Smooth muscle cell of the brain vasculature (primary cell): Measurements from ENCODE around the gene WDR3.
"Not testable (repeated sequence)": the region's sequence is repeated elsewhere in the genome, so short reads cannot be mapped to it uniquely, and the experiment has no call there.

Experiments used
- DNase-seq: peaks from one replicate; pipeline ENCODE4 v3.0.0-alpha.2; 2012; ENCODE audit warnings: low read depth, low spot score

Gene WDR3

DNA sequence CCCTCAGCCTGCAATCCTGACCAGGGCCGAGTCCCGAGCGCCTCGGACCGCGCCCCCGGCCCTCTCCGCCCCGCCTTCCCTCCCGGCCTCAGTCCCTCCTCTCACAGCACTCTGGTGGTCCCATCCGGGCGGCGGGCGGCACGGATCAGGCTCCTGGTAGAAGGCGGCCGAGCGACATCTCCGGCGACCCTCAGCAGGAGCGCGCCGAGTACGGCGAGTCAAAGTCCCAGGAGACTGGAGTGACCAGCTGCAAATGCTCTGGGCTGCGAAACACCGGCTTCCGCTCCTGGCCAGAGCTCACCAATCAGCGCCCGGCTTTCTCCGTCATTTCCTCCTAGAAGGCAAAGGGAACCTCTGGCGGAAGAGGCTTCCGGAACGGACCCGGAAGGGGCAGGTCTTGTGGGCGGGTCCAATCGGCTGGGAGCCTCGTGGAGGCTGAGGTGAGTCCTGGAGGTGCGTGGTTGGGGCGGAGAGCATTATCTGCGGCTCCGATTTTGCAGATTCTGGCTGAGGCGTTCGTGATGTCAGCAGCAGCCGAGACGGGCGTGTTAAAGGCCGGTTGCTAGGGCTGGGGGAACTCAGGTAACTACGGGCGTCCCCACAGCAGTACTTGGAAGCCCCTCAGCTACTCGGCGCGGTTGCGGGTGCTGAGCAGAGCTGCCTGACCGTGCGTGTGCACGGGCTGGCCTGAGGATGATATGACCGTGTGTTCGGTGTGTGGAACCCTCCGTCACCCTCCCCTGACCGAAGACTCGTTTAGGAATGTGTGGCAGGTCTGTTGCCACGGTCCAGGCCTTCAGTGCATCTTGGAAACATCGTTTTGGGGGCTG, at the start of gene WDR3, which contains the start of gene GDAP2:
WDR3 (plus strand) TSS at position 397 of the 830 bp plus-strand sequence. CDS start 3,581 bp downstream, outside the sequence.
GDAP2 (minus strand) TSS at position 279 of the 830 bp plus-strand sequence. CDS start 9,264 bp downstream, outside the sequence.
- DNase-seq: peak; percentile 91

DNA sequence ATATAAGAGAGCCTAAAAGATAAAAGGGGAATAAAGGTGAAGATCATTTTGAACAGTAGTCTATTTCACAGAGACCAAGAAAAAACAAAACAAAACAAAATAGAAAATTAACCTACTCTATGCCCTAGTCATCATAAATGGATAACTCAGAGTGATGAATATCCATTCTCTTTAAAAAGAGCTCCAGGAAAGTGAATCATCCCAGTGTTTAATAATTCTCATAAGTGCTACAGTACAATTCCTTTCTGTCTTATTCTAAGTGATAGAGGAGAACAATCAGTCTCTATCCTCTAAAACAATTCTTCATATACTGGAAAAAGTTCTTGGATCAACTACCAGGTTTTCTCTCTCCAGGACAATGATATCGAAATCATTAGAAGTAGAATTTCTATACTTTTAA, 45.9 kb upstream of the WDR3 start:
- no peak for DNase-seq

DNA sequence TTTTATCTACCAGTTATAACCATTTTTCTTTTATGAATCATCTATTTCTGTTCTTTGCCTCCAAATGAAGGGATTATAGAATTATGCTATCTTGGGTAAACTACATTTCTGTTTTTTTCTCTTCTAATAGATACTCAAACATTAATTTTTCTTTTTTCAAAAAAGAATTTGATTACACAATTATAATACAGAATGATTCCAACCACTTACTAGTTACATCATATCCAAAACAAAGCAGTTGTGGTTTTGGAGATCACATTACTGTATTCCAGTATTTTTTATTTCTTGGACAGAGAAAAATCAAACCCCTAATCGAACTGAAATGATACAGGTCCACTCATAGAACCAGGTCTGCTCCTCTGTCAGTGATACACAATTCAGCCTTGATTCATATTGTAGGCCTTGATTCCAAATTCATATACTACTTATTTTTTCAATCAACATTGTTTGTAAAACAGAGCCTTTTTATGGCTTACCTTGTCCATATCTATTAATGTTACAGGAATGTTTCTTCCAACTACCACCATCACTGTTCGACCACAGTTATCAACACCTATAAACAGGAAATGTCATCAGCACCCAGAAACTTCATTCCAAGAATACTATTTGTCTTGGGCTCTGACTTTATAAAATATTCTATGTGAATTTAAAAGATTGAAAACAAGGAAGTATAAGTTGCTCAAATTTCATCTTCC, 43.3 kb upstream of the WDR3 start:
- DNase-seq: no peak

DNA sequence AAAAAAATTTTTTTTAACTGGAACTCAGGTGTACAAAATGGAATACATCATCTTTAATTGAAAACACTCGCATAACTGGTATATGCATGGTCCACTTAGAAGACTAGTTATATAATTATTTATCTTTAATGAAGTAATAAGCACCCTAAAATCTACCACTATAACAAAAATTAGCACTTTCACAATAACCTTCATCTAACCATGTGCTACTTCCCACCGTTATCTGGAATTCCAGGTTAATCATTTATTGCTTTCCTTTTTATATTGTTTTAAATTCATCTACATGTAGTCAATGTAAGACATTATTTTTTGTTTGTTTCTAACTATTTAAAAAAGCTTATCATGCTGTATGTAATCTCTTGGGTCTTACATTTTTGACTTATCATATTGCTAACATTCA, 39.1 kb upstream of the WDR3 start:
- no peak for DNase-seq

DNA sequence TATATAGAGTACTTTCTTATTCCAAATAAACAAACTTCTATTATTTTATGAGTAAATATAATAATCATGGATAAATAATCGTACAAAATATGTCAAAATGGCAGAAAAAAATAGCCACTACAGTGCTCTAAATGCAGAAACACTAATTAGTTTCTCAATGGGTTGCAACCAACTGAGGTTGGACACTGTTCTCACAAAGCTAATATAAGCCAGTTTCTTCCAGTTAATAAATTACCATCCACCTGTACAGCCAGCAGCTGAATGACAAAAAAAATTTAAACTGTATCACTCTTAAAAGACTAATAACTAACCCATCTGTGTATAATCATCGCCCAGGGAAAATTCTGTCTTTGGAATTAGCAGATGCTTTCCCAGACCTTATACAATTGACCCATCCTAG, 37.0 kb upstream of the WDR3 start:
- DNase-seq: no peak

DNA sequence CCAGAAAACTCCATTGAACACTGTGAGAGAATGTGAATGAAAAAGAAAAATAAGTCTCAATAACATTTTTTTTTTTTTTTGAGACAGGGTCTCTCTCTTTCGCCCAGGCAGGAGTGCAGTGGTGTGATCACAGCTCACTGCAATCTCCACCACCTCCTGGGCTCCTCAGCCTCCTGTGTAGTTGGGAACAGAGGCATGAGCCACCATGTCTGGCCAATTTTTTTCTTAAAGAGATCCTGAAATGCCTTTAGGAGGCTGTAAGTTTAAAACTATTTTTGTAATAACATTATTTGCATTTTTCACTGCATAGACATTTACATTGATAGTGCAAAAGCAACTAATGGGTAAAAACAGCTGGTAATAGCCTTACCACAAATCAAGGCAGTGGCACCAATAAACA, 35.5 kb upstream of the WDR3 start:
- no peak for DNase-seq

DNA sequence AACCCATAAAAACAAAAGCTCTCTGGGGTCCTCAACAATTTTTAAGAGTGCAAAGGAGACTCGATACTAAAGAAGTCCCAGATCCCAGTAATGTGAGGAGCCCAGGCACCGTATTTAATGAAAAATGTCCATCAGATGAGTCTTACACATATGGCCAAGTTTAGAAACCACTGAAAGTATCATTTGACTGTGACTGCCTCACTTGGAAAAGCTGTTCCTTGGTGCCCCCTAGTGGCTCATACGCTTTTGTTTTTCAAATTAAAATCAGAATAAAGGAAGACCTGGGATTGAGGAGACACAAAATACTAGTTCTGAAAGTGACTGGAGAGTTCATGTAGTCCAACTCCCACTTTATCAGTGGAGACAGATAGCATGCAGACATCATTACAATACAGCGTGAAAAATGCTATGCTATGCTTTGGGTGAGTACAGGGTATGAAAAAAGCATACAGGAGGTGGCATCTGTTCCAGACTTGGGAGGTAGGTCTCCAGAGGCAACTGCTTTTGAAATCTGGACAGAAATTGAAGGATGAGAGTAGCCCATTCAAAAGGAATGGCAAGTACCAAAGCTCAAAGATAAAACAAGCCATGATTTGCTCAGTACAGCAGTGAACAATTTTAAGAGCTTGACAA, 33.9 kb upstream of the WDR3 start:
- peak; percentile 79 for DNase-seq

DNA sequence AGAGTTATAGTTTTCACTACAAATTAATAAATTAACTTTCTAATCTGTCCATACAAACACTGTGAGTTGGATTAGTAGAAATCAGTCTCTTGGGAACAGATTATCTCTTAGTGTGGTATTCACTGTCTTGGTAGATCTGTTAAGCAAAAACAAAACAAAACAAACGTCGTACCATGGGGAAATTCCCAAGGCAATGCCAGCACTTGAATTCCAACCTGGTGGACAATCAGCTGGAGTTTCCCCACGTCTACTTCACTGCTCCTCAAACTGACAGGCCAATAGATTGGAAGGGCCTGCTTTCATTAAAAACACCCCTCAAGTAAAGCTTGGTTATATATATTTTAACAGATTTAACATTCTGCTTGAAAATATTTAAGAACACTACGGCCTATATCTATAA, 32.0 kb upstream of the WDR3 start:
- DNase-seq: no peak

DNA sequence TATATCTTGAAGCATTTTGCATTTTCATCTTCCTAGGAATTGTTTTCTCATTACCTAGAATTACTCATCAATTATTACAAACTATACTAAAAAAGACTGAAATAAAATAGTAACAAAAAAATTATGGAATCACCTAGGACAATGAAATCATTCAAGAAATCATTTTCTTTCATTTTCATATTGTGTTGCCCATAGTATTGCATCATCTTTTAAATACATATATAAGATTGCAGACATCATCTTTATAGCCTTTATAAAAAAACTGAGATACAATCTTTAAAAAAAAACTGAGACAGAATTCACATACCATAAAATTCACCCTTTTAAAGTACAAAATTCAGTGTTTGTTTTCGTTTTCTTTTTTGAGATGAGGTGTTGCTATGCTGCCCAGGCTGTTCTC, 29.7 kb upstream of the WDR3 start:
- no peak for DNase-seq

DNA sequence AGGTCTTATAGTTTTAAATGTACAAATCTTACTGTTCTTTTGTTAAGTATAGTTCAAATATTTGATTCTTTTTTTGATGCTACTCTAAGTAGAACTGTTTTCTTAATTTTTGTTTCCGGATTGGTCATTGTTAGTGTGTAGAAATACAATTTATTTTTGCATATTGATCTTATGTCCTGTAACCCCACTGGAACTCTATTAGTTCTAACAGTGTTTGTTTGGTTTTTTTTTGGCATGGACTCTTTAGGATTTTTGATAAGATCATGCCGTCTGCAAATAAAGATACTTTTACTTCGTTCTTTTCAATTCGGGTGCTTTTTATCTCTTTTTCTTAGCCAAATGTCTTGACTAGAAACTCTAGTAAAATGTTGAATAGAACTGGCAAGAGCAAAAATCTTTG, 26.6 kb upstream of the WDR3 start:
- no peak for DNase-seq

DNA sequence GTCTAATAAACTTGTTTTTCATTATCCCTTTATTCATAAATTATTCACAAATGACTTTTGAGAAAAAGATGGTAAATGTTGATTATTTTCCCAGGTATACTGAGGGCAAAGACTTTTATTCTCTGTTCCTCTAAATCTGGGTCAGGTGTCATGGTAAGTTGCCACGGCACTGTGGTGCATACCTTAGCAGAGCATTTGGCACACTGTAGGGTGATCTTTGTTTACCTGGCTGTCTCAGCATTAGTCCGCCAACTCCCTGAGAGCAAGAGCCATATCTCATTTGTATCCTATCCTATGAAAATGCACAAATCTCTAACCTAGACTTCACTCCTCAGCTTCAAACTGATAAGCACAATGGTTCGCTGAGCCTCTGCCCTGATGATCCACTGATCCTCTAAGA, 25.1 kb upstream of the WDR3 start:
- no peak for DNase-seq

DNA sequence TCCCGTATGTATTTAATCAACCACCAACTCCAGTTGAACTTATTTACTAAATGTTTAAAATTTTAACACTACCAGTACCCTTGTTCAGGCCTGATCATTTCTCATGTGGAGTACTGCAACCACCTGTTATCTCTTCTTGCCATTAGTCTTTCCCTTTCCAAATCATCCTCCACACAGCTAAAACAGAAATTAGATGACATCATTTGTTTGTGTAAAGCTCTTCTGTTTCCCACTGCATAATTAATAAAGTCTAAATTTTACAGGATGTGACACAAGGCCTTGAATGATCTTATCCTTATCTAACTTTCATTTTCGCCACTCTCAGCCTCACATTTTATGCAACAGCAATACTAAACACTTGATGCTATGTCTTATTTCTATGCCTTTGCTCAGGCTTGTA, 24.5 kb upstream of the WDR3 start:
- no peak for DNase-seq

DNA sequence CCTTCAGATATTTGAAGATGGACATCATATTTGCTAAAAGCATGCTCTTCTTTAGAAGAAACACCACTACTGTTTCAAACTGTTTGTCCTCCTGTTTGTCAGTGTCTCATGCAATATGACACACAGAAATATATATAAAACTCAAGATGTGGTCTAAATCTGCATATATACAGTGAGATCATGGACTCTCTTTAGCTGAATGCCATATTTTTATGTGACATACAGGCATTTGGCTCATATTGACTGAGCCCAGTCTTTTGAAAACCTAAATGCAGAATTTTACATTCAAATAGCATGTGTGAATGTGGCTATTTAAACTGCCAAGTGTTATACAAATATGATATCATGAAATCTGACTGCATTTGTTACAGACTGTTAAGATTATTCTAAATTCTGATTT, 18.5 kb upstream of the WDR3 start:
- DNase-seq: no peak

DNA sequence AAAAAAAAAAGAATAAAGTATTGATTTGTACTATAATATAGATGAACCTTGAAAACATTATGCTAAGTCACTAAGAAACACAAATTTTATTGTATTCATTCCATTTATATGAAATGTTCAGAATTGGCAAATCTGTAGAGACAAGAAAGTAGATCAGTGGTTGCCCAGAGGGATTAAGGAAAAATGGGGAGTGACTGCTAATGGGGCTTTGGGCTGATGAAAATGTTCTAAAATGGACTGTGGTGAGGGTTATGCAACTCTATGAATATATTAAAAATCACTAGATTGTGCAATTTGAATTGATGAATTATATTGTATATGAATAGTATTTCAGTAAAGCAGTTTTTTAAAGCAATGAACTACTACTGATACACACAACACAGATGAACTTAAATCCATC, 10.2 kb upstream of the WDR3 start:
- DNase-seq: no peak

DNA sequence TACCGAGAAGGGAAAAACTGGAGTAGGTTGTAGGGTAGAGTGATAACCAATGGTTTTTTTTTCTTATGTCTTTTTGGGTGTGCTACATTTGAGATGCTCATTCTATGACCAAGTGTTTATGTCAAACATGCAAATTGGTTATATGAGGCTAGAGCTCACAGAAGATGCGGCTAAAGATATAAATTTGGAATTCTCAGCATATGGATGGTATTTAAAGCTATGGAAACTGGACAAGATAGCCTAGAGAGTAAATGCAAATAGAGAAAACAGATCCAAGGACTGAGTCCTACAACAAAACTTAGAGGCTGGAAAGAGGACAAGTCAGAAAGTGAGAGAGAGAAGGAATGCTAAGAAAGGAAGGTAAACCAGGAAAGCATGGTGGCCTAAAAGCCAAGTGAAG, 7.5 kb upstream of the WDR3 start:
- no peak for DNase-seq

DNA sequence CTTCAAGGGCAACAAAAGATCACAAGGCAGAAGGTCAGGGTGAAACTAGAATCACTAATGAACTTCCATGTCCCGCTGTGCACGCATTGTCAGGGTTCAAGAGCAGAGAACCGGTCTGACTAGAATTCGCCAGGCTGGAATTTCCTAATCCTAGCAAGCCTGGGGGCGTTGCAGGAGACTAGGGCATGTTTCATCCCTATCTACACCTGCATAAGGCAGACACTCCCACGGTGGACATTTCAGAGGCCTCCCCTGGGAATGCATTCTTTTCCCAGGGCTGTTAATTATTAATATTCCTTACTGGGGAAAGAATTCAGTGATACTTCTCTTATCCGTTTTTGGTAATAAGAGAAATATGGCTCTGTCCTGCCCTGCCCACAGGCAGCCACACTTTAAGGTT, 6.8 kb upstream of the WDR3 start:
- DNase-seq: not testable (repeated sequence)

DNA sequence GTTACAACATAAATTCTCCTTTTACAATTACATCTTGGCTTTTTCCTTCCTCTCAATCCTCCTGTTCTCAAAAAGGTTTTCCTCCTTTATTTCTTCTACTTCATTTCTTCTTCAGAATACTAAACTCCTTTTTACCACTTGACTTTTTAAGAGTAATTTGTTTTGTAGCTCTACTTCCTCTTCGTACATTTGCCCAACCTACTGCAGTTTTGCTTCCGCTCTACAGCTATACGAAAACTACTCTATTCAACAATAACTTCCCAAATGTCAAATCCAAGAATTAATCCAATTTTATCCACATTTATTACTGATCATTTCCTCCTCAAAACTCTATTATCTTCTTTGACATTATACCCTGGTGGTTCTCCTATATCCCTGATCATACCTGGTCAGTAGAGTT, 3.6 kb upstream of the WDR3 start:
- no peak for DNase-seq

DNA sequence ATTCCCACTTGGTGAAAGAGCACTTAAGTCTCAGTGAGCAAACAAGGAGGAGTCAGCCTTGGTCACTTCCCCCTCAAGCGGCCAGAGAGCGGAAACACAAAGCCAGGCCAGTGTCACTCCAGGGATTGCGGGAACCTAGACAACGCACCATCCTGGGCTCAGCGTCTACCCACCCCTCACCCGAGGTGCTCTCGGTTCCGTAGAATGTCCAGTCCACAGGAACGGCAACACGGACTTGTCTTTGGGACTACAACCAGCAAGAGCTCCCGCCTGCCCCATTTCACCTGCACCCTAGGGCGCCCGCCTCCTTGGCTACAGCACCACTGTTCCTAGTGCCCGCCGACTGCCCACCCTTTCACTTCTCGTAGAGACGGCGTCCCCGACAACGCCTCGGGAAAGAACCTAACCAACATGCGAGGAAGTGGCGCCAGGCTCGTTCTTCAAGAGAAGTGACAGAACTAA, 627 bp upstream of the WDR3 start:
- DNase-seq: peak; percentile 18

DNA sequence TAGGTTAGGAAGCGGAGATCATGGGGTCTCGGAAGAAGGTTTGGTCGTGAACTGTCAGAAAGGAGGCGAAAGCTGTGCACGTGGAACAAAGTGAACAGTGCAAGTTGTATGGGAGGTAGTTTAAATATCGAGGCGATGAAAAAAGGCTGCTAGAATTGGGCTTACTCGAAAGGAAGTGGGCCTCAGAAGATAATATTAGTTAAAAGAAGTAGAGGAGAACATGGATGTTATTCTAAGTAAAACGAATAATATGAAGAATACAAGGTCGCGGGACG, 571 bp downstream of the WDR3 start:
- no peak for DNase-seq

DNA sequence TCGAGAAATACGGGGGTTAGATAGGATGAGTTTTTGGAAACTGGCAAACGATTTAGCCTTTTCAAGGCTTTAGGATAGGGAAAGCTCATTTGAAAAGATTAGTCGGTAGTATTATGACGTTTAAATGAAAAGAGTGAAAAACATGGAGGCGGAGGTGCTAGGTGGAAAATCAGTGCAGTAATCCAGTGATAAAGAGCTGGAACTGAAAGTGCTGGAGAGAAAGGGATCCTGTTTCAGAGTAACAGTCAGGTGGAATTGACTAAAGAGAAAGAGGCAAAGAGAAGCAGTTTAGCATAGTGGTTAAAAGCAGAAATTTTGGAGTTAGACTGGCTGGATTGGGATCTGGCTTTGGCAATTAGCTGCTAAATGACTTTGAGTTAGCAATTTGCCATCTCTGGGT, 945 bp downstream of the WDR3 start:
- no peak for DNase-seq

DNA sequence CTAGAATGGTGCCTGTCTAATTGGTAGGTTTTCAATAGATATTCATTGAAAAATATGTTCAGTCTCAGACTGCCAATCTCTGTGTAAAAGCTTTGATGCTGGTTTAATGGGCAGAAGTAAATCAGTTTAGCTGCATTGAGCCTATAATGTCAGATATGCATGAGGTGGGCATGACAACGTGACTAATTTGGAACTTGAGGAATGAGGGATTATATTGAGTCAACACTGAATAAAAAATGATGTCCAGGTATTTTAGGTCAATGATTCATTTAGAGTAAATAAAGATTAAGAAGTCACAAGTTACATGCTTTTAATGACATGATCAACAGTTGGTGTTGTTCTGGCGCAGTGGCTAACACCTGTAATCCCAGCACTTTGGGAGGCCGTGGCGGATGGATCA, 3.0 kb downstream of the WDR3 start:
- no peak for DNase-seq

DNA sequence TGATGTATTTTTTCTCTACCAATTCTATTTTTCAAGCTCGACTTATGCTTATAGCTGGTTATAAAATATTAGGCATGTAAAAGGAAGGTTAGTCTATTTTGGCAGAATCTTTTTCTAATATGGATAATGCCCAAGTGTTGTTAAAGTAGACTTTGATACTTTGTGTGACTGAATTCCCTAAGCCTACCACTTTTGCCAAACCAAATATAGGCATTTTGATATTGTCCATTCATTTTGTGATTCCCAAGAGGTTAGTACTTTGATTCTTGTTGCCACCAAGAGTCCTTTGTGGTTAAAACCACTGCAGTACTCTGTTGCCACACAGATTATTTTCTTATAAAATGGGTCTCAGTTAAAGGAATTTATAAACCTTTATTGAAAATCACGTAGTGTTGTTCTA, 4.2 kb downstream of the WDR3 start:
- no peak for DNase-seq

DNA sequence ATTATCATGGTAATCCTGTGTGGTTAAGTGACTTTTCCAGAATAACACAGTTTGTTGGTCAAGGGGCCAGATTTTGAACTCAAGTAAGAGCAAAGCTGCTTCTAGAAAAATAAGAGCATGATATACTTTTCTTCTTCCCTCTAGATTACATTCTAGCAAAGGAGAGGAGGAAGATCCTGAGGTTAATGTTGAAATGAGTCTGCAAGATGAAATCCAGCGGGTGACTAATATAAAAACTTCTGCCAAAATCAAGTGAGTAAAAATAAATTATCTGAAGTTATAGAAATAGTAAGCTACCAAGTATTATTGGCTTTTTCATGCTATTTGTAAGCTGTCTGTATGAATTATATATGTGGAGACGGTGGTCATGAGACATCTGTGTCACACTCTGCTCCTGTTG, 12.8 kb downstream of the WDR3 start:
- no peak for DNase-seq
